Hepatocyte (in vitro differentiated cells): ENCODE measurements around the gene FLACC1.

Experiments used
- CTCF ChIP-seq: fragments of 200-600 bp; sonication (generic); IDR thresholded peaks from 2 replicates; pipeline ENCODE4 v1.5.1; 2016; ENCODE audit warnings: antibody characterized with exemption, mild to moderate bottlenecking; ENCODE audit not compliant: poor library complexity
- EZH2 ChIP-seq: fragments of 200-600 bp; sonication (generic); IDR thresholded peaks from 2 replicates; pipeline ENCODE4 v1.6.1; 2016; ENCODE audit warnings: antibody characterized with exemption, mild to moderate bottlenecking, borderline replicate concordance
- EZH2phosphoT487 ChIP-seq: fragments of 200-600 bp; sonication (generic); IDR thresholded peaks from one replicate; pipeline ENCODE4 v1.6.1; 2018; ENCODE audit warnings: antibody characterized with exemption, mild to moderate bottlenecking, low read depth, moderate library complexity; ENCODE audit not compliant: unreplicated experiment, severe bottlenecking

GRCh38 chr2:201345625-201346213, 11.4 kb downstream of the FLACC1 start:
- TF ChIP-seq CTCF (no peak), EZH2 (no peak), EZH2phosphoT487 (no peak)
